Ishikawa (cell line): ENCODE data around the gene NQO1.

Source experiments
- EP300 ChIP-seq: IDR thresholded peaks from 2 replicates; pipeline ENCODE4 v1.6.1; 2012; ENCODE audit warnings: borderline replicate concordance
- TAF1 ChIP-seq: IDR thresholded peaks from 2 replicates; pipeline ENCODE4 v1.6.1; 2012; ENCODE audit warnings: low read depth, mild to moderate bottlenecking
- TCF12 ChIP-seq: IDR thresholded peaks from 2 replicates; pipeline ENCODE4 v1.6.1; 2012; ENCODE audit warnings: low read depth

- no peak for TF ChIP-seq TAF1
- no peak for TF ChIP-seq TCF12
- no peak for TF ChIP-seq EP300
Observed at GRCh38 chr16:69703638-69704037, 22.7 kb downstream of the NQO1 start.
